NCI-H2029 treated with DMSO at 0.1 percent for 48 hours (cell line): ENCODE measurements around the gene QRICH2.
"Not testable (repeated sequence)": the region's sequence is repeated elsewhere in the genome, so short reads cannot be mapped to it uniquely, and the experiment has no call there.

Source experiments
- DNase-seq: peaks from one replicate; lab custom pipeline; 2025; lab: John Stamatoyannopoulos, UW

QRICH2 gene

DNA sequence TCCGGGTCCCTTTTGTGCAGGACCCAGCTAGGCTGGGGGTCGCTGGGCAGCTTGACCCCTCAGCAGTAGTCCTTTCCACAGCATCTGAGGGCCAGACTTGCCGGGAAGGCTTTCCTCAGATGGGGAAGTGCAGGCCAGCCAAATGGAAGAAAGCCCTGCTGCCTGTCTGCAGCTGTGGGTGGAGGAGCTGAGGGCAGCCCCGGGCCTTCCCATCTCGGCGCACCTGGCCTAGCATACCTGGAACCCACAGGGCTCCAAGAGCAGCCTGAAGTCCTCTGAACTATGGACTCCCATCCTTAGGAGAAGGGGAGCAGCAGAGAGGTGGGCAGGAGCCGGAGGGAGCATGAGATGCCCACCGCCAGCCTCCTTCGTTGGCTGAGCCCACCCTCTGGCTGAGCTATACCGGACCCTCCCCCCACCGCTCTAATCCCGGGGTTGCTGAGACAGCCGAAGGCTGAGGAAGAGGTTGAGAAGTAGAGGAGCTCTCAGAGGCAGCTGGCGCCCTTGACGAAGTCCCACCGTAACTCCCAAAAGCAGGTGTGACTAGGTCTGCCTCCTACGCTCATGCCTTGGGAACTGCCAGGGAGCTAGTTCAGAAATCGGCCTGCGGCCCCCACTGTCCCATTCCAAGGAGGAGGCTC lies 29.7 kb downstream of the QRICH2 start:
- DNase-seq: no peak

DNA sequence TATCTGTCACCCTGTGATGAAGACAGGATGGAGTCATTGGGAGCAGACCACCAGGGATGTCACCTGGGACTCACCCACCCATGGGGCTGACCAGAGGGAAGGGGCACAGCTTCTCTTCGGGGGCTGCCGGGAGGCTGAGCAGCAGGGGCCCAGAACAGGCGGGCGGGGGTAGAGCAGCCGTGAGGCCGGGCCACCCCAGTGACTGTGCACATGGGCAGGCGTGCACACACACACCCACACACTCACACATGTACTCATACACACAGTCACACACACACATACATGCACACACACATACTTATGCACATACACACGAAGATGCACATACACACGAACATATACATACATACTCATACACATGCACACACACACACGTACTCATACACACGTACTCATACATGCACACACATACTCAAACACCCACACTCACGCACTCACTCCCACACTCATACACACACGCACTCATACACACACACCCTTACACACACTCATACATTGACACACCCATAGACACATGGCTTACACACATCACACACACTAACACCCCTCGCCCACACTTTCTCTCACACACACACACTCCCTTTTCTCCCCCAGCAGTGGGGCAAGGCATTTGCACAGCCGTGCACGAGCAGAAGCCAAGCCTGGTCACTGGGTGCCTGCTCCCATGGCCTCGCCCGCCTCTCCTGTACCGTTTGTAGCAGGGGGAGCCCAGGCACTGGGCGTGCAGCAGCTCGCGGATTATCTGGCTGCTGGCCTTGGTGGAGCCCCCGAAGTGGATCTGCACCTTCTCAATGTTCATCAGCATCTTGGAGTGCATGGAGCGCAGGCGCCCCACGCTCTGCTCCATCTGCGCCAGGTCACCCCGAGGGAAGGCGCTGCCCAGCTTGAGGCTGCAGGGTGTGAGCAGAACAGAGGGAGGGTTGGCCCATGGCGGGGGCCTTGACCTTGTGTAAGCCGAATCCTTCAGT lies 30.5 kb downstream of the QRICH2 start:
- no peak for DNase-seq

DNA sequence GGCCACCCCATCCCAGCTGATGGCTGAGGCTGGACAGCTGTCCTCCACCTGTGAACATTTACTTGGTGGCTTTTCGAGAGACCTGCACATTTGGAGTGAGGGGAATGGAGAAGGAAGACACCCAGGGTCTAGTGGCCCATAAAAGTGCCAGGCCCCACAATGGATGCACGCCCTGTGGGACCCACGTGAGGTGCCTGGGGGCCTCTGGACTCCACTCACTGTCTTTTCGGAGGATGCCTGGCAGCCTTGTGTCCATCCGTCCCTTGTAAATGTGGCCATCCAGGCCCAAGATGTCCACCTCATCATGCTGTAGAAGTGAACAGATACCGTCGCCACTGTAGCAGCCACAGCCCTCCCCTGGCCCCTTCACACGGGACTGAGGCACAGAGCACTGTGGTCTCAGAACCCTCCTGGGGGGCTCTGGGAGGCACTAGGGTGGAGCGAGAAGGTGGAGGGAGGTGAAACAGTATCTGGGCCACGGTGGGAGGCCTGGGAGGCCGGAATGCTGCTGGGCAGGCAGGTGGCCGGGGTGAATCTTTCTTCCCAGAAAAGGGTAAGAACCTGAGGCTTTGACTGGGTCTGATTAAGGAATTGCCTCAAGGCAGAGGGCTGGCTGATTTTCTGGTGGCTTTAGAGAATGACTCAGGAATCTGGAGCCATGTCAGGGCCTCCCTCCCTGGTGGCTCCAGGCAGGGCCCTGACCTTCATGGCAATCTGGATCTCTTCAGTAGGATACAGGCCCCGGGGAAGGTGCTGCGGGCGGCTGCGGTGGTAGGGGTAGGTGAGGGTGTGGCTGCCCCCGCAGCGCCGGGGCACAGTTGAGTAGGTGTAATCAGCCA lies 31.4 kb downstream of the QRICH2 start:
- no peak for DNase-seq

- no peak for DNase-seq
These were observed 32.0 kb downstream of the QRICH2 start for GRCh38 chr17:76276069-76276431.

DNA sequence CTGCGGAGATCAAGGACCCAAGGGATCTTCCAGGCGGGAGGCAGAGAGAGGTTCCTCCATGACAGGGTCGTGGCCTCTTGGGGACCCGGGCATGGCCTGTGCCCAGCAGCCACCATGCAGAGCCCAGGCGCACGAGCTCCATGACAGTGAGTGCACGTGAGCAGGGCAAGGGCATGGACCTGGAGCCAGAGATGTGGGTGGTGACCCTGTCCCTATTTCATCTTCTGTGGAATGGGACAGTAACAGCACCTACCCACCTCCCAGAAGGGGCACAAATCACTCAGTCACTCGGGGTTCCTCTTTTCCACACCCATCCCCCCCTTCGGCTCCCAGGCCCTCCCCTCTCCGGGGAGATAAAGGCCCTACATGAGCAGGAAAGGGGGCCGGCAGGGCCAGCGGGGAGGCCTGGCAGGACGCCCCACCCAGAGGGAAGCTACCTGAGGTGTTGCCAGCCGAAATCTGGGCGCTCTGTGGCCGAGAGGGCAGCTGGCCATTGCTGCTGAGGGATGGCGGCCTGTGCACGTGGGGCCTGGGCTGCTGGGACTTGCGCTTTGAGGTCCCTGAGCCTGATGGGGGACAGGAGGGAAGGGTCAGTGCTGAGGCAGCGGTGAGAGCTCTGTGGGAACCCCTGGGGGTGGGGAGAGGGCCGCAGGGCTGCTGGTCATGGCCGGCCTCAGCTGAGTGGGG lies 32.6 kb downstream of the QRICH2 start:
- DNase-seq: no peak

DNA sequence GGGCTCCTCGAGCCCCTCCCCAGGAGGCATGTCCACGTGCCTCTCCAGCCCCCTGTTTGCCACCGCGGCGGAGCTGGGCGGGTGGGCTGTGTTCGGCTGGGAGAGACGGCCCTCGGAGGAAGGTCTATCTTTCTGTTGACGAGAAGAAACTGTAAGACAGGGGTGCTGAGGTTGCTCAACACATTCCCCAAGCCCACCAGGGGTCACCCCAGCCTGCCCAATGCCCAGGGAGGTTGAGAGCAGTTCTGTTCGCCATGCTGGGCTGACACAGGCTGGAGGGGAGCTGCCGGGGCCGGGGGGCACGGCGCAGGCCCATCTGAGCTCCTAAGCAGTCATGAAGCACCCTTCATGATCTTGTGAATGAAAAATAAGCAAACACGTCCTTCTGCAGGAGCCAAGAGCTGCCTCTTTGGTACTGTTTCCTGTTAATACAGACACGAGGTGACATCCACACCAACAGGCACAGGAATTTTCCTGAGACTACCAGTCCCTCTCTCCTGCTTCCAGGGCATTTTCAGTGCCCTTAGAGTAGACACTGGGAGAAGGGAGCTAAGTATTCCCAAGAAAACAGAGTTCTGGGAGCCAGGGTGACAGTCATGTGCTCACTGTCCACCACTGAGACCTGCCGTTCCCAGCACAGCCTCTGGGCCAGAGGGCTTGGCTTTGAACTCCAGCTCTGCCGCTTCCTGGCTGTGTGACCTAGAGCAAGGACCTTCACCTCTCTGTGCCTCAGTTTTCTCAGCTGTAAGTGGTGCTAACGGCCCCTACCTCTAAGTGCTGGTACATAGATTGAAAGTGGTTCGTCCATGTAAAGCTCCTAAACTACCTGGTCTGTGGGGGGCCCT lies 33.7 kb downstream of the QRICH2 start:
- DNase-seq: no peak

DNA sequence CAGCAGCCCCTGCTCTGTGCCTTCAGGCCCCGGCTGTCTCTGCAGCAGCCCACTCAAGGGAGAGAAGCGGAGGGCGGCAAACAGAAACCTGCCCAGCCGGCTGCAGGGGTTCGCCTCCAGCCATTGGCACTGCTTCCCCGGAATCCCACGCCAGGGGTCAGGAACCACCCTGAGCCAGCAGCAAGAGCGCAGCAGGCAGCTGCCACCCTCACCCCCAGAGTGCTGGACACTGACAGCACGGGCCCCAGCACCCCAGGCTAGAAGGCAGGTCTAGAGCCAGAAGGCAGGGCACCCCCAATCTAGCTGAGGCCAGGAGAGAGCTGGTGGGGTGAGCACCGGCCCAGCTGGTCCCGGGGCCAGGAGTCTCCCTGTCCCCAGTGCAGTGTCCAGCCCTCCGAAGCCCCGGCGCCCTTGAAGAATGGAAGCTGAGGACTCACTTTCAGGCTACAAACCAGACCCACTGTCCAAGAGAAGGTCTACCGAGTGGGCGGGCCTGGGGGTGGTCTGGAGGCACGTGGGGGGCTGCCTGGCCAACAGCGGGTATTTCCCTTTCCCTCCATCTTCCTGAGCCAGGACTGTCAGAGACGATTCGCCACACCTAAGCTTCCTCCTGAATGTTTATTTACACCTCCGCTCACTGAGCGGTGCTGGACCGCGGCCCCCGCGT lies 34.5 kb downstream of the QRICH2 start:
- DNase-seq: no peak

DNA sequence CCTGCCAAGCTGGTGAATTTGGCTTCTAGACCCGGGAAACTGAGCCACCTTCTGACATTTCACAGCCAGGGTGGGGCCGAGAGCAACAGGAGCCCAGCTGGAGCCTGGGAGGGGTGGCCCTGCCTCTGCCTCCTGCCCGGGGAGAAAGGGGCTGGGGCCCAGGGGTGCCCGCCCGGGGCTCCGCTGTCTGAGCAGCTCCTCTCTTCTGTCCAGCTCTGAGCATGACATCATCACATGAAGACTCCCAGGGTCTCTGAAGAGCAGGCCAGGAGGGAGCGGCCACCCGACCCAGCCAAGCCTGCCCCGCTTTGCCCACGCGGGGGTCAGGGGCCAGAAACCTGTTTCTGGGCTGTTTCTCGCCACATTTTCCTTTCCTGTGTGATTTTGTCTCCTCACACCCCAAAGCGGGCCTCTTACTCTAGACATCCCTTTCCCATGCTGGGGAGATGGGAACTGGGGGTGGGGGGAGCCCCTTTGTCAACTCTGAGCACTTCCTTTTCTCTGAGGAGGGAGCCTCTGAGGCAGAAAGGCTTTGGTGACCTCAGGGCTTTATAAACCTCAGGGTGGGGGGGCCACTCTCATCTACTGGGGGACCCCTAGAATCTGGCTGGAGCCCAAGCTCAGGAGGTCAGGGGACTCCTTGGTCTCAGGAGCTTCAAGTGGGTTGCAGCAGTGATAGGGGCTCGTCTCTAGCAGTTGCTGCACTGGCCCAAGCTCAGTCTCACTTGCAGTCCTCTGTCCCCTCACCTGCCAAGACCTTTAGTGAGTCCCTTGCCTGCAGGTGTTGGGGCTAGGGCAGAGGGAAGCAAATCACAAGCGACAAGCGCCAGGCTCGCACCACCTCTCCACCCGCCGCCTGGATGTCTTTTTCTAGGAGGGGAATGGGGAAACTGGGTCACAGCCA lies 35.3 kb downstream of the QRICH2 start:
- DNase-seq: no peak

- no peak for DNase-seq
These were observed 36.2 kb downstream of the QRICH2 start for GRCh38 chr17:76271669-76272540.

- no peak for DNase-seq
These were observed 37.1 kb downstream of the QRICH2 start for GRCh38 chr17:76270770-76271668.

DNA sequence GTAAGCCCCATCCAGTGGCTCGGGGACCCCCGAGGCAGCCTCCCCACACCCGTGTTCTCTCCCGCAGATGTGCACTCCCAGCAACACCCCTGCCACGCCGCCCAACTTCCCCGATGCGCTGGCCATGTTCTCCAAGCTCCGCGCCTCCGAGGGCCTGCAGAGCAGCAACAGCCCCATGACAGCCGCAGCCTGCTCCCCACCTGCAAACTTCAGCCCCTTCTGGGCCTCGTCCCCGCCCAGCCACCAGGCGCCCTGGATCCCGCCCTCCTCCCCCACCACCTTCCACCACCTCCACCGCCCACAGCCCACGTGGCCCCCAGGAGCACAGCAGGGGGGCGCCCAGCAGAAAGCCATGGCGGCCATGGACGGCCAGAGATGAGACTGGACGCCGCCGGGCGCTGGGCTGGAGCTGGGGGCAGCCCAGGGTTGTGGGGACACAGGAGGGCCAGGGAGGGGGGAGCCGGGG lies 37.9 kb downstream of the QRICH2 start:
- DNase-seq: no peak

DNA sequence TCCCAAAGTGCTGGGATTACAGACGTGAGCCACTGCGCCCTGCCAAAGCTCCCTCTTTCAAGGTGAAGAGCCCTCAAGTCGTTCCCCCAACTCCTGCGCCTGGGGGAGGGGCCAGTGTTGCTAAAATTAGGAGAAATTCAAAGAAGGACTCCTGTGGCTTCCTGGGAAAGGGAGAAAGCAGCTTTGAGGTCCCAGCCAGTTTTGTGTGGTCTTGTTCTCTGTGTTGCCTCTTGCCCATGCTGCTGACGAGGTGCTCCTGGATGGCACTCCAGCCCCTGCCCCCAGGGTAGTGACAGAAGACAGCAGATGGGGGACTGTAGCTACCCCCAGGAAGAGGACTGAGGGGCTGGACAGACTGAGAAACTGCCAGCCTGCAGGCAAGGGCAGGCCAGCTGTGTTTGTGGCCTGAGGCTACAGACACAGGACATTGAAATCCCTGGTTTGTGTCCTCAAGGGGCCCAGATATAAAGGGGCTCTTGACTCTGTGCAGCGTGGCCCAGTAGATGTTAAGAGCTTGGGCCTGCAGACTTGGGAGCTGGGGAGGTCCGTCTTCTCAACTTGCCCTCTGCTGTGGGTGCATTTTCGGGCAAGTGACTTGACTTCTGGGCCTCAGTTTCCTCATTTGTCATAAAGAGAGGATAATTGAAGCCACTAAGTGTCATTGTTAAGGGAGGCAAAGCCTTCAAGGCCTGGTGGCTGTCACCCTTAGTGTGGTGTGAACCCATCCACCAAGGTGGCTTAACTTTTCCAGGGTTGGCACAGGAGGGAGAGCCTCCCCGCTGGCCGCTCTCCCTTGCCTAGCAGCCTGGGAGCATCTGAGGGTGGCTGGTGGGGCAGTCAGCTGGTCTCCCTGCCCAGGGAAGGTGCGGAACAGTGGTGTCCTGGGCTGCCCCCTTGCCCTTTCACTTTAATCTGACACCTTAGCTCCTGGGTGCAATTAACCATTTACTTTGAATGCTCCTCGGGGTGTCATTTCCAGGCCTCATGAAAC lies 38.8 kb downstream of the QRICH2 start:
- no peak for DNase-seq

DNA sequence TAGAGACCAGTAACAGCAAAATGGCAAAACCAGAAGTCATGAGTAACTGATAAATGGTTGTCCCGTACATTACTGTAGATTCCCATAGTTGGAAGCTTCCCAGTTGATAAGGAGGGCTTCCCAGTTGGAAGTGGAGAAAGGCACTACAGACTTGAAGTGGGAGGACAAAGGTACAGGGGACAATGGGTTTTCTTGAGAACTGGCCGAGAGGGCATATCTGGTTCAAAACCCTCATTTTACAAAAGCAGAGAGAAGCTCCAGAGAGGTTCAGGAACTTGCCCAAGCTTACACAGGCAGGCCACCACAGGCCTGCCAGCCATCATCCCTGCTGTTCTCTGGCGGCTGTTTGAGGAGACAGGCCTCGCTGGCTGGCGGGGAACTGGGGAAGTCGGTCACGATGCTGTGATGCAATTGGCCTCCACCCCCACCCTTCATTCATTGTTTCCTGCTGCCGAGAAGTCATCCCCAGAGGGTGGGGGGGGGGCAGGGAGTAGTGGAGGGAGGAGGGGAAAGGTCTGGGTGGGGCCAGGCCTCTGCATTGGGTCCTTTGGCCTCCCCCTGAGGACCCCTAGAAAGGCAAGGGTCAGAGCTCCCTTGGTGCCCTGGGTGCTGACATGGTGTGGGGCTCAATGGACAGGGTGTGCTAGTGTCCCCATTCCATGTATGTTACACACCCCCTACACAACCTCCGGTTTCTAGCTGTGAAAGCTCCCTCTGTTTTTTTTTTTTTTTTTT lies 39.9 kb downstream of the QRICH2 start:
- DNase-seq: no peak

DNA sequence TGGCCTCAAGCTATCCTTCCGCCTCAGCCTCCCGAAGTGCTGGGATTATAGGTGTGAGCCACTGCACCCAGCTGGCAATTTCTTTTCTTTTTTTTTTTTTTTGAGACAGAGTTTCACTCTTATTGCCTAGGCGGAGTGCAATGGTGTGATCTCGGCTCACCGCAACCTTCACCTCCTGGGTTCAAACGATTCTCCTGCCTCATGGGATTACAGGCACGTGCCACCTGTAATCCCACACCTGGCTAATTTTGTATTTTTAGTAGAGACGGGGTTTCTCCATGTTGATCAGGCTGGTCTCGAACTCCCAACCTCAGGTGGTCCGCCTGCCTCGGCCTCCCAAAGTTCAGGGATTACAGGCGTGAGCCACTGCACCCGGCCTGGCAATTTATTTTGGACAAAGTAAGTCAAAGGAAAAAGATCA lies 40.5 kb downstream of the QRICH2 start:
- not testable (repeated sequence) for DNase-seq

DNA sequence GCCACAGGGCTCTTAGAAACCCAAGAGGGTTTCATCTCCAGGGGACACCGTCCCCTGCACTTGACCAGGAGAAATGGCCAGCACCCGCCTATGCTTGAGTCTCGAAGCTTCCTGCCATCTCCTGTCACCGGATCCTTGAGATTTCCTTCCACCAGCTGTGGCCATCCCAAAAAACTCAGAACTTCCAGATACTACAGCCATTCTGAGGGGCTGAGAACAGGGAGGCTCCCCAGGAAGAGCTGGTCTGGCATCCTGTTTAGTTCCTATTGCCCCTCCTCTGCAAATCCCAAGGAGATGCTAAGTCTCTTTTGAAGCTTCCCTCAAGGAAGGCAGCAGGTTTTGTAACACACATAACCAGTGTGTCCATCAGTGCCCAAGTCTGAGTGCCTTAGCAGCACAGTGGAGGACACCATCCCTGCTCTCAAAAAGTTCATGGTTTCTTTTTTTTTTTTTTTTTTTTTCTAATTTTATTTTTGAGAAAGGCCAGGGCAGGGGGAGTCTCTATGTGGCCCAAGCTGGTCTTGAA lies 41.0 kb downstream of the QRICH2 start:
- no peak for DNase-seq
